22Rv1 (cell line): ENCODE data around the gene TNNT3.

ENCODE experiments used
- ZFX ChIP-seq: fragments of 450-650 bp; IDR thresholded peaks from 2 replicates; pipeline ENCODE4 v1.6.1; 2017; ENCODE audit warnings: antibody characterized with exemption, borderline replicate concordance
- TF ChIP-seq, protein P1 (sequence below): fragments of 450-650 bp; IDR thresholded peaks from 2 replicates; pipeline ENCODE4 v1.5.1; 2017; ENCODE audit warnings: mild to moderate bottlenecking

GRCh38 chr11:1934335-1935155 lies 15.0 kb downstream of the TNNT3 start:
- TF ChIP-seq, protein P1, sequence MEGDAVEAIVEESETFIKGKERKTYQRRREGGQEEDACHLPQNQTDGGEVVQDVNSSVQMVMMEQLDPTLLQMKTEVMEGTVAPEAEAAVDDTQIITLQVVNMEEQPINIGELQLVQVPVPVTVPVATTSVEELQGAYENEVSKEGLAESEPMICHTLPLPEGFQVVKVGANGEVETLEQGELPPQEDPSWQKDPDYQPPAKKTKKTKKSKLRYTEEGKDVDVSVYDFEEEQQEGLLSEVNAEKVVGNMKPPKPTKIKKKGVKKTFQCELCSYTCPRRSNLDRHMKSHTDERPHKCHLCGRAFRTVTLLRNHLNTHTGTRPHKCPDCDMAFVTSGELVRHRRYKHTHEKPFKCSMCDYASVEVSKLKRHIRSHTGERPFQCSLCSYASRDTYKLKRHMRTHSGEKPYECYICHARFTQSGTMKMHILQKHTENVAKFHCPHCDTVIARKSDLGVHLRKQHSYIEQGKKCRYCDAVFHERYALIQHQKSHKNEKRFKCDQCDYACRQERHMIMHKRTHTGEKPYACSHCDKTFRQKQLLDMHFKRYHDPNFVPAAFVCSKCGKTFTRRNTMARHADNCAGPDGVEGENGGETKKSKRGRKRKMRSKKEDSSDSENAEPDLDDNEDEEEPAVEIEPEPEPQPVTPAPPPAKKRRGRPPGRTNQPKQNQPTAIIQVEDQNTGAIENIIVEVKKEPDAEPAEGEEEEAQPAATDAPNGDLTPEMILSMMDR = no peak
- TF ChIP-seq ZFX = no peak
